ENCODE data around the gene KDELR3. TPM values are rescaled to one million over a fixed set of nuclear protein-coding genes. Genes with fewer than 3 reads are reported as not detected.

KDELR3 gene
- total and polyA plus RNA-seq, 4 donors: 4.4 to 16.4 (median 8.8) TPM

- WGBS, 2 donors: 78 to 81% methylated on average over 18 of the region's 18 CpGs
- no peak for ATAC-seq (ENCODE audit: insufficient read depth, low FRiP score)
- Histone ChIP-seq H3K4me3 (no peak overlapping the region), H3K27ac (ENCODE audit: low read depth in 1 of 2, low read length in 1 of 2) (no peak overlapping the region), H3K36me3 (ENCODE audit: control insufficient read depth in 4 of 4, insufficient read depth in 4 of 4, low read length in 4 of 4) (no peaks in the 10 kb centered on the region), H3K9ac (ENCODE audit: insufficient read depth in 1 of 2, low read length in 2 of 2) (no peak overlapping the region), H3K9me3 (ENCODE audit: control insufficient read depth in 4 of 4, insufficient read depth in 3 of 4, low read length in 3 of 4) (no peaks in the 10 kb centered on the region), H3K4me1 (ENCODE audit: control insufficient read depth in 5 of 5, insufficient read depth in 5 of 5, low read length in 5 of 5) (peaks cover 0 to 7% (median 0%) of the 10 kb centered on the region in 5 donors), H3K27me3 (ENCODE audit: control insufficient read depth in 3 of 3, insufficient read depth in 3 of 3, low read length in 2 of 3) (no peaks in the 10 kb centered on the region)
- no peak for TF ChIP-seq CTCF (IDR thresholded peaks at IDR 0.05; ENCODE audit: control extremely low read depth, extremely low read depth)
- DNase-seq: no peak
Measured at GRCh38 chr22:38423512-38424503, 44.1 kb upstream of the KDELR3 start.

GRCh38 chr22:38424525-38425080, 43.3 kb upstream of the KDELR3 start:
- H3K27me3 ChIP-seq (ENCODE audit: control insufficient read depth in 3 of 3, insufficient read depth in 3 of 3, low read length in 2 of 3): no peaks in the 10 kb centered on the region
- 94 to 95% methylated on average over 12 of the region's 12 CpGs for WGBS, 2 donors
- no peak for ATAC-seq (ENCODE audit: insufficient read depth, low FRiP score)
- H3K4me3 ChIP-seq: no peak overlapping the region
- no peaks in the 10 kb centered on the region for H3K9me3 ChIP-seq (ENCODE audit: control insufficient read depth in 4 of 4, insufficient read depth in 3 of 4, low read length in 3 of 4)
- no peak overlapping the region for H3K9ac ChIP-seq (ENCODE audit: insufficient read depth in 1 of 2, low read length in 2 of 2)
- no peaks in the 10 kb centered on the region for H3K36me3 ChIP-seq (ENCODE audit: control insufficient read depth in 4 of 4, insufficient read depth in 4 of 4, low read length in 4 of 4)
- H3K27ac ChIP-seq (ENCODE audit: low read depth in 1 of 2, low read length in 1 of 2): no peak overlapping the region
- DNase-seq: no peak
- no peak for TF ChIP-seq CTCF (IDR thresholded peaks at IDR 0.05; ENCODE audit: control extremely low read depth, extremely low read depth)
- peaks cover 0 to 7% (median 0%) of the 10 kb centered on the region in 5 donors for H3K4me1 ChIP-seq (ENCODE audit: control insufficient read depth in 5 of 5, insufficient read depth in 5 of 5, low read length in 5 of 5)

GRCh38 chr22:38426628-38427027, 41.3 kb upstream of the KDELR3 start:
- DNase-seq (no peak), ATAC-seq (ENCODE audit: insufficient read depth, low FRiP score) (no peak)
- H3K36me3 ChIP-seq (ENCODE audit: control insufficient read depth in 4 of 4, insufficient read depth in 4 of 4, low read length in 4 of 4): no peaks in the 10 kb centered on the region
- H3K4me1 ChIP-seq (ENCODE audit: control insufficient read depth in 5 of 5, insufficient read depth in 5 of 5, low read length in 5 of 5): peaks cover 0 to 7% (median 0%) of the 10 kb centered on the region in 5 donors
- TF ChIP-seq CTCF (IDR thresholded peaks at IDR 0.05; ENCODE audit: control extremely low read depth, extremely low read depth): no peak
- 87 to 88% methylated on average over 16 to 17 of the region's 17 CpGs for WGBS, 2 donors
- no peak overlapping the region for H3K9ac ChIP-seq (ENCODE audit: insufficient read depth in 1 of 2, low read length in 2 of 2)
- no peak overlapping the region for H3K27ac ChIP-seq (ENCODE audit: low read depth in 1 of 2, low read length in 1 of 2)
- H3K27me3 ChIP-seq (ENCODE audit: control insufficient read depth in 3 of 3, insufficient read depth in 3 of 3, low read length in 2 of 3): no peaks in the 10 kb centered on the region
- H3K4me3 ChIP-seq: no peak overlapping the region
- no peaks in the 10 kb centered on the region for H3K9me3 ChIP-seq (ENCODE audit: control insufficient read depth in 4 of 4, insufficient read depth in 3 of 4, low read length in 3 of 4)

Measured in lung (tissue), 12 donors.